Activated effector memory CD4-positive, alpha-beta T cell treated with anti-CD3 and anti-CD28 coated beads, Interleukin-2, amount 50 U/mL, for 16 hours (primary cell): ENCODE results near the gene KCNG4.
"Not testable (repeated sequence)": the region's sequence is repeated elsewhere in the genome, so short reads cannot be mapped to it uniquely, and the experiment has no call there.

Experiments
- DNase-seq: peaks from one replicate; pipeline ENCODE4 v3.0.0-alpha.2; 2020

The KCNG4 gene

GRCh38 chr16:84233748-84234147 lies 6.1 kb downstream of the KCNG4 start:
- DNase-seq, result no peak

- DNase-seq, result no peak
These were observed 6.8 kb downstream of the KCNG4 start for GRCh38 chr16:84232969-84233368.

- DNase-seq, result no peak
These were observed 7.8 kb downstream of the KCNG4 start for GRCh38 chr16:84232060-84232459.

GRCh38 chr16:84229471-84229870 lies 10.3 kb downstream of the KCNG4 start:
- no peak for DNase-seq

GRCh38 chr16:84228256-84228838 lies 11.5 kb downstream of the KCNG4 start:
- no peak for DNase-seq

GRCh38 chr16:84227548-84227947 lies 12.3 kb downstream of the KCNG4 start:
- DNase-seq, result no peak

GRCh38 chr16:84226026-84226425 lies 13.8 kb downstream of the KCNG4 start:
- DNase-seq, result no peak

- no peak for DNase-seq
These were observed 14.2 kb downstream of the KCNG4 start for GRCh38 chr16:84225571-84225970.

GRCh38 chr16:84225126-84225525 lies 14.7 kb downstream of the KCNG4 start:
- DNase-seq, result no peak

- DNase-seq, result no peak
These were observed 15.3 kb downstream of the KCNG4 start for GRCh38 chr16:84224554-84224953.

- no peak for DNase-seq
These were observed 16.4 kb downstream of the KCNG4 start for GRCh38 chr16:84223456-84223855.

- no peak for DNase-seq
These were observed 19.0 kb downstream of the KCNG4 start for GRCh38 chr16:84220851-84221250.

- no peak for DNase-seq
These were observed 20.9 kb downstream of the KCNG4 start for GRCh38 chr16:84218956-84219355.

GRCh38 chr16:84218176-84218823 lies 21.5 kb downstream of the KCNG4 start:
- no peak for DNase-seq

- DNase-seq, result not testable (repeated sequence)
These were observed 23.7 kb downstream of the KCNG4 start for GRCh38 chr16:84216144-84216543.

GRCh38 chr16:84215531-84215930 lies 24.3 kb downstream of the KCNG4 start:
- DNase-seq, result no peak

- no peak for DNase-seq
These were observed 25.3 kb downstream of the KCNG4 start for GRCh38 chr16:84214451-84215066.

GRCh38 chr16:84212631-84213030 lies 27.2 kb downstream of the KCNG4 start:
- DNase-seq, result no peak

GRCh38 chr16:84212154-84212553 lies 27.7 kb downstream of the KCNG4 start:
- no peak for DNase-seq

- no peak for DNase-seq
These were observed 29.8 kb downstream of the KCNG4 start for GRCh38 chr16:84209989-84210388.

GRCh38 chr16:84207879-84208278 lies 31.9 kb downstream of the KCNG4 start:
- no peak for DNase-seq

GRCh38 chr16:84207251-84207650 lies 32.6 kb downstream of the KCNG4 start:
- DNase-seq, result no peak

GRCh38 chr16:84205976-84206691 lies 33.7 kb downstream of the KCNG4 start:
- DNase-seq, result no peak

GRCh38 chr16:84205123-84205522 lies 34.7 kb downstream of the KCNG4 start:
- DNase-seq, result not testable (repeated sequence)
